HG02852 (cell line): ENCODE results near the gene BIN2.
"Not testable (repeated sequence)": the region's sequence is repeated elsewhere in the genome, so short reads cannot be mapped to it uniquely, and the experiment has no call there.

Experiments
- ATAC-seq: cut with Tn5 transposase; IDR thresholded peaks from one replicate; pipeline ENCODE4 v1.9.1; 2021; ENCODE audit warnings: mild to moderate bottlenecking, moderate library complexity; ENCODE audit not compliant: unreplicated experiment

Gene BIN2

GRCh38 chr12:51263341-51263740, 60.6 kb downstream of the BIN2 start:
- ATAC-seq, result no peak

DNA sequence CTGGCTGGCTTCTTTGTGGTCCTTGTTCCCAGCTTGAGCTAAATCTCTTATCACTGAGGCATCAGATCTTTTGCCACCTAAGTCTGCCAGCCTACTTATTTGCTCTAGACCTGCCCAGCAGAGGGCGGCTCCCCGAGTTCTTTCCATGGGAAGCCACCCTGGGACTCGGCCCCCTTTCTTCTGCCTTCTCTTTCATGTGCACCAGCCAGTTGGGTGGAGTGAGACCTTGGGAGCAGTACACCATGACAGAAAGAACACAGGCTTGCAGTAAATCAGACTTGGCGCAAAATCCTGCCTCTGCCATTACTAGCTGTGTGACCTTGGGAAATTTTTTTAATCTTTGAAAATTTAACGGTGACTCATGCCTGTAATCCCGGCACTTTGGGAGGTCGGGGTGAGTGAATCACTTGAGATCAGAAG, 61.2 kb downstream of the BIN2 start:
- no peak for ATAC-seq

- ATAC-seq, result not testable (repeated sequence)
Measured at GRCh38 chr12:51259600-51259999, 64.4 kb downstream of the BIN2 start.

- ATAC-seq, result no peak
Measured at GRCh38 chr12:51254536-51254935, 69.4 kb downstream of the BIN2 start.

- no peak for ATAC-seq
Measured at GRCh38 chr12:51253276-51253675, 70.7 kb downstream of the BIN2 start.

- ATAC-seq, result no peak
Measured at GRCh38 chr12:51247523-51248206, 76.3 kb downstream of the BIN2 start.

GRCh38 chr12:51246254-51246853, 77.6 kb downstream of the BIN2 start:
- ATAC-seq, result no peak

DNA sequence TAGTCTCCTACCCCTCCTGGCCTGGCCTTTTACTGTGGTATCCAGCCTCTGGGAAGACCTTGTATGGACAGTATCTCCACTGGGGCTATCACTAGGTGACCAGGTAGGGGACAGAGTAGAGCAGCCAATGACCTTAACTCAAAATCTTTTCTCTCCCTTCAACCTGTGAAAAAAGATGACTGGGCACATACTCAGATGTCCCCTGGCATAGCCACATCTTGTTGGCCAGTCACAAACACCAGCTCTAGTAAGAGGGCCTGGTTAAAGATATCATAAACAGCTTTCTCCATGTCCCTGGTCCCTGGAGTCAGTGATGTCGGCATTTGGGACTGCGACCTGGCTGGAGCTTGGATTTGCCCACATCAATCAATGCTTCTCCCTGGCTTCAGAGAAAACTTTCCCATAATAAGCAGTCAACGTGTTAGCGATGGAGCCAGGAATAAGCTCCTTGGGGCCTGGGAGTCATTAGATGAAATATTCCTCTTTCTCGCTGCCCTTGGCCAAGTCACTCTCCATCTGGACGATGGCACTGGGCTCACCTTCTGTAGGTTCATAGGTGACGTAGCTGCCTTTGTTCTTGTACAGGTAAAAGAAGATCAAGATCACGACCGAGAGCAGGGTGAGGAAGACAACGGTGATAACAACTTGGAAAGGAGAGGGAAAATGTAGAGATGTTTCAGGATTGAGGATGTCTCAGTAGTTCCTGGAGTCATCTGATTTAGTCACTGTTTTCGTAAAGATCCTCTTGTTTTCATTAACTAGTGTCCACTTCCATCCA, 78.3 kb downstream of the BIN2 start:
- no peak for ATAC-seq

GRCh38 chr12:51244269-51244668, 79.7 kb downstream of the BIN2 start:
- ATAC-seq, result no peak

DNA sequence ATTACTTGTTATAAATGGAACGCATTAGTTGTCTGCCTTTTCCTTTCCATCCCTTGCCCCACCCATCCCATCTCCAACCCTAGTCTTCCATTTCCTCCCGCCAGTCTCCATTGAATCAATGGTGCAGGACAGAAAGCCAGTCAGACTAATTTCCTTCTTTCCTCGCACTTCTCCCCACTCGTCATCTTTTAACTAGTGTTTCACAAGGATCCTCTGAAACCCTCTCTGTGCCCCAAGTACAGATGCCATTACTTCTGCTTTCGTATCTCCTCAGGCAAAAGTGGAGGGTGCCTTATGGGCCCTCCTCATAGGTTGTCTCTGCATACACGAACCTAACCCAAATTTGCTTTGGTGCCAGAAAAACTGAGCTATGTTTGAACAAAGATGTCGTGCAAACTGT, 81.1 kb downstream of the BIN2 start:
- no peak for ATAC-seq

- ATAC-seq, result no peak
Measured at GRCh38 chr12:51242120-51242519, 81.9 kb downstream of the BIN2 start.

- no peak for ATAC-seq
Measured at GRCh38 chr12:51240971-51241370, 83.0 kb downstream of the BIN2 start.

- ATAC-seq, result peak; percentile 92
Measured at GRCh38 chr12:51238510-51239334, 85.3 kb downstream of the BIN2 start, which contains the start of gene DAZAP2. Gene DAZAP2, plus strand, starts transcription at chr12:51238826. Its CDS starts 82 bp downstream, at chr12:51238908.

GRCh38 chr12:51238037-51238509, 85.9 kb downstream of the BIN2 start:
- no peak for ATAC-seq

- ATAC-seq, result no peak
Measured at GRCh38 chr12:51234530-51234929, 89.4 kb downstream of the BIN2 start.

DNA sequence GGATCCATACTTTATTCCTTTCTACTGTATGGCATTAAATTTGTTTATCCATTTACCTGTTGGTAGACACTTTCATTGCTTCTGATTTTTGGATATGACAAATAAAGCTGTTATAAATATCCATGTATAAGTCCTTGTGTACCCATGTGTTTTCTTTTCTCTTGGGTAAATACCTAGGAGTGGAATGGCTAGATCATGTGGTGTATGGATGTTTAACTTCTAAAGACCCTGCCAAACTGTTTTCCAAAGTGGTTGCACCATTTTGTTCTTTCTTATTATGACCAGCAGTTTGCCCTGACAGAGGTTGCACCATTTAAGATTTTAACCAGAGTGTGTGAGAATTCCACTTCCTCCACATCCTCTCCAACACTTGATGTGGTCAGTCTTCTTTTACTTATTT, 91.3 kb downstream of the BIN2 start:
- no peak for ATAC-seq
